ENCODE measurements around the gene CLCN7.

DNA sequence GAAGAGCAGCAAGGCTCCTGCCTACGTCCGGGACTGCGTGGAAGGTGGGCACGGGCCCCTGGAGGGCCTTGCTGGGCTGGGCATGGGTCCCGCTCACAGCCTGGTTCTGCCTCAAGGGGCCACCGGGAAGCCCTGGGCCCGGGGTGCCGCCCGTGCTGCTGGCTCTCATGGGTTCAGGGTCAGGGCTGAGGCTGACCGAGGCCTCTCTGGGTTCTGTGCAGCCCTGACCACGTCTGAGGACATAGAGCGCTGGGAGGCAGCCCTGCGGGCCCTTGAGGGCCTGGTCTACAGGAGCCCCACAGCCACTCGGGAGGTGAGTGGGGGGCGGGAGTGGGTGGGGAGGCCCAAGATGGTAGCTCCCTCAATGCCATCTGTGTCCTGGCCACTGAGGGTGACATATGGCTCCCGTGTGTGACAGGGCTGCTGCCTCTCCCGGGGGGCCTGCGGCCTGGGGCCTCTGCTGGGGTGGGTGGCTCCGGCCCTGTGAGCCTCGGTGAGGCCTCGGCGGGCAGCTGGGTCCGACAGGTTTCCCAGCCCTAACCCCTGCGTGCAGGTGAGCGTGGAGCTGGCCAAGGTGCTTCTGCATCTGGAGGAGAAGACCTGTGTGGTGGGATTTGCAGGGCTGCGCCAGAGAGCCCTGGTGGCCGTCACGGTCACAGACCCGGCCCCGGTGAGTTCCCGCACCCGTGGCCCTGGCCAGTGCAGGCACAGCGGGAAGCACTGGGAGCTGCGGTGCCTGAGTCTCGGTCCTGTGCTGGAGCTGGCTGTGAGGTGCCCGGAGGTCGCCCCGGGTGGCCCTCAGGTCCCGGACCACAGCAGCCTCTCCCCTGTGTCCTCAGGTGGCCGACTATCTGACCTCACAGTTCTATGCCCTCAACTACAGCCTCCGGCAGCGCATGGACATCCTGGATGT lies 27.5 kb upstream of the CLCN7 start:
- TF ChIP-seq FOXK2 (IDR thresholded peaks at IDR 0.05) (no peak), MAZ (IDR thresholded peaks at IDR 0.05; ENCODE audit: borderline replicate concordance, low read depth, low read length) (no peak), MAZ (CRISPR knock-in tag; IDR thresholded peaks at IDR 0.05; ENCODE audit: low read depth) (no peak), HDAC1 (CRISPR knock-in tag; IDR thresholded peaks at IDR 0.05) (no peak)
- TF ChIP-seq, protein P1, sequence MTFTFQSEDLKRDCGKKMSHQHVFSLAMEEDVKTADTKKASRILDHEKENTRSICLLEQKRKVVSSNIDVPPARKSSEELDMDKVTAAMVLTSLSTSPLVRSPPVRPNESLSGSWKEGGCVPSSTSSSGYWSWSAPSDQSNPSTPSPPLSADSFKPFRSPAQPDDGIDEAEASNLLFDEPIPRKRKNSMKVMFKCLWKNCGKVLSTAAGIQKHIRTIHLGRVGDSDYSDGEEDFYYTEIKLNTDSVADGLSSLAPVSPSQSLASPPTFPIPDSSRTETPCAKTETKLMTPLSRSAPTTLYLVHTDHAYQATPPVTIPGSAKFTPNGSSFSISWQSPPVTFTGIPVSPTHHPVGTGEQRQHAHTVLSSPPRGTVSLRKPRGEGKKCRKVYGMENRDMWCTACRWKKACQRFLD (CRISPR knock-in tag; IDR thresholded peaks at IDR 0.05; ENCODE audit: borderline replicate concordance), result no peak
- TF ChIP-seq, protein P2, sequence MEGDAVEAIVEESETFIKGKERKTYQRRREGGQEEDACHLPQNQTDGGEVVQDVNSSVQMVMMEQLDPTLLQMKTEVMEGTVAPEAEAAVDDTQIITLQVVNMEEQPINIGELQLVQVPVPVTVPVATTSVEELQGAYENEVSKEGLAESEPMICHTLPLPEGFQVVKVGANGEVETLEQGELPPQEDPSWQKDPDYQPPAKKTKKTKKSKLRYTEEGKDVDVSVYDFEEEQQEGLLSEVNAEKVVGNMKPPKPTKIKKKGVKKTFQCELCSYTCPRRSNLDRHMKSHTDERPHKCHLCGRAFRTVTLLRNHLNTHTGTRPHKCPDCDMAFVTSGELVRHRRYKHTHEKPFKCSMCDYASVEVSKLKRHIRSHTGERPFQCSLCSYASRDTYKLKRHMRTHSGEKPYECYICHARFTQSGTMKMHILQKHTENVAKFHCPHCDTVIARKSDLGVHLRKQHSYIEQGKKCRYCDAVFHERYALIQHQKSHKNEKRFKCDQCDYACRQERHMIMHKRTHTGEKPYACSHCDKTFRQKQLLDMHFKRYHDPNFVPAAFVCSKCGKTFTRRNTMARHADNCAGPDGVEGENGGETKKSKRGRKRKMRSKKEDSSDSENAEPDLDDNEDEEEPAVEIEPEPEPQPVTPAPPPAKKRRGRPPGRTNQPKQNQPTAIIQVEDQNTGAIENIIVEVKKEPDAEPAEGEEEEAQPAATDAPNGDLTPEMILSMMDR (CRISPR knock-in tag; IDR thresholded peaks at IDR 0.05), result no peak
